Right cardiac atrium (tissue), 5 donors: ENCODE data around the gene CASKIN1. TPM values are rescaled to one million over a fixed set of nuclear protein-coding genes. Genes with fewer than 3 reads are reported as not detected.
A peak's percentile ranks its signal among the peaks of the same experiment; 100 is the strongest.

ENCODE experiments used
- ATAC-seq, 2 donors: fragments of 200-7000 bp; cut with Tn5 transposase; one replicate each; pipeline versions ENCODE4 v1.8.0 to v1.9.1; 2020; ENCODE audit warnings: moderate library complexity in 2 of 2, mild to moderate bottlenecking in 1 of 2
- DNase-seq, 3 donors: peaks; one replicate each; pipeline ENCODE4 v3.0.0-alpha.2; 2020
- H3K27ac ChIP-seq: one replicate; pipeline ENCODE4 v1.5.1; 2013; ENCODE audit warnings: mild to moderate bottlenecking, low read length, control low read depth, moderate library complexity
- H3K27me3 ChIP-seq: one replicate; pipeline ENCODE4 v1.6.1; 2013; ENCODE audit not compliant: control insufficient read depth, insufficient read depth
- H3K4me1 ChIP-seq: one replicate; pipeline ENCODE4 v1.6.1; 2013; ENCODE audit warnings: low read length; ENCODE audit not compliant: control insufficient read depth, insufficient read depth
- H3K4me3 ChIP-seq: one replicate; pipeline ENCODE4 v1.5.1; 2013; ENCODE audit warnings: low read length, control low read depth
- H3K9me3 ChIP-seq: one replicate; pipeline ENCODE4 v1.6.1; 2013; ENCODE audit warnings: low read length; ENCODE audit not compliant: control insufficient read depth
- WGBS: extraction: QIAGEN DNeasy Blood & Tissue Kit; methylation state at CpG from one replicate; pipeline ENCODE4 v1.1.7; 2013; 5-methylcytosine and 5-hydroxymethylcytosine counted together
- intact Hi-C, 4 donors: fragments of 100-400 bp; cut with DNase I; formaldehyde crosslinking; loops; one replicate each; pipeline versions ENCODE4 v1.11.0 to v1.14.0; 2022 to 2023
- polyA plus RNA-seq: library from polyadenylated mRNA; stranded (reverse); fragments of 200-250 nt; gene quantifications from one replicate; pipeline ENCODE4 v1.2.3, GENCODE V29; 2013
- total RNA-seq, 4 donors: library from RNA; stranded (reverse); fragmentation: NEBNext Ultra II Directional; extraction: Animal tissue kit (Norgen Biotek cat#: 25700); gene quantifications; one replicate each; pipeline ENCODE4 v1.2.1, GENCODE V29; 2021
- donor health status: healthy with polysubstance abuse.
- donor health status: DM: no; HTN: yes; CAD: no.
- donor health status: DM: no; HTN: no; CAD: no.
- donor health status: DM: no; HTN: yes; CAD: no; lungs with severe emphysema.
- donor health status: DM: yes; HTN: yes; CAD: no.

Gene CASKIN1
- total and polyA plus RNA-seq, 5 donors = 9.3 to 26.5 (median 10.1) TPM

- 89% methylated on average over 41 of the region's 41 CpGs for WGBS
- ATAC-seq (no peak), DNase-seq (no peak)
- intact Hi-C loops = no loop called here
- peaks cover 3% of the 10 kb centered on the region for H3K4me1 ChIP-seq
- H3K27me3 ChIP-seq = no peaks in the 10 kb centered on the region
- H3K27ac ChIP-seq = no peak overlapping the region
- H3K4me3 ChIP-seq = no peak overlapping the region
- no peaks in the 10 kb centered on the region for H3K9me3 ChIP-seq
Observed at GRCh38 chr16:2232094-2232990, 35.9 kb upstream of the CASKIN1 start.

- H3K4me3 ChIP-seq = no peak overlapping the region
- H3K27me3 ChIP-seq = no peaks in the 10 kb centered on the region
- no peak for DNase-seq
- H3K27ac ChIP-seq = no peak overlapping the region
- H3K9me3 ChIP-seq = no peaks in the 10 kb centered on the region
- no peaks in the 10 kb centered on the region for H3K4me1 ChIP-seq
- intact Hi-C loops = no loop called here
- WGBS = 89% methylated on average over 29 of the region's 29 CpGs
- ATAC-seq = no peak
Observed at GRCh38 chr16:2231016-2231931, 34.9 kb upstream of the CASKIN1 start.

- 92% methylated on average over 13 of the region's 13 CpGs for WGBS
- ATAC-seq = no peak
- H3K27me3 ChIP-seq = no peaks in the 10 kb centered on the region
- H3K9me3 ChIP-seq = no peaks in the 10 kb centered on the region
- no peak for DNase-seq
- no peak overlapping the region for H3K4me3 ChIP-seq
- H3K4me1 ChIP-seq = no peaks in the 10 kb centered on the region
- intact Hi-C loops = no loop called here
- no peak overlapping the region for H3K27ac ChIP-seq
Observed at GRCh38 chr16:2230376-2230775, 34.0 kb upstream of the CASKIN1 start.

- 89% methylated on average over 23 of the region's 23 CpGs for WGBS
- Histone ChIP-seq H3K4me1 (no peaks in the 10 kb centered on the region), H3K4me3 (no peak overlapping the region), H3K9me3 (no peaks in the 10 kb centered on the region), H3K27ac (no peak overlapping the region), H3K27me3 (no peaks in the 10 kb centered on the region)
- ATAC-seq (no peak), DNase-seq (no peak)
- intact Hi-C loops = no loop called here
Observed at GRCh38 chr16:2229632-2230250, 33.3 kb upstream of the CASKIN1 start.

GRCh38 chr16:2229091-2229490 lies 32.7 kb upstream of the CASKIN1 start:
- WGBS = 89% methylated on average over 12 of the region's 12 CpGs
- H3K27me3 ChIP-seq = no peaks in the 10 kb centered on the region
- no peak overlapping the region for H3K27ac ChIP-seq
- H3K4me3 ChIP-seq = no peak overlapping the region
- no peaks in the 10 kb centered on the region for H3K9me3 ChIP-seq
- intact Hi-C loops = no loop called here
- no peaks in the 10 kb centered on the region for H3K4me1 ChIP-seq
- ATAC-seq (no peak), DNase-seq (no peak)

GRCh38 chr16:2228161-2228824 lies 31.9 kb upstream of the CASKIN1 start:
- ATAC-seq (no peak), DNase-seq (no peak)
- 87% methylated on average over 25 of the region's 25 CpGs for WGBS
- Histone ChIP-seq H3K27ac (no peak overlapping the region), H3K4me1 (no peaks in the 10 kb centered on the region), H3K9me3 (no peaks in the 10 kb centered on the region), H3K4me3 (no peak overlapping the region), H3K27me3 (no peaks in the 10 kb centered on the region)
- intact Hi-C loops = no loop called here

GRCh38 chr16:2226918-2227317 lies 30.5 kb upstream of the CASKIN1 start:
- Histone ChIP-seq H3K9me3 (no peaks in the 10 kb centered on the region), H3K27me3 (no peaks in the 10 kb centered on the region), H3K4me1 (no peaks in the 10 kb centered on the region), H3K27ac (no peak overlapping the region), H3K4me3 (no peak overlapping the region)
- 89% methylated on average over 6 of the region's 6 CpGs for WGBS
- intact Hi-C loops = no loop called here
- no peak for ATAC-seq
- no peak for DNase-seq

- intact Hi-C loops = no loop called here
- Histone ChIP-seq H3K9me3 (no peaks in the 10 kb centered on the region), H3K4me3 (no peak overlapping the region), H3K4me1 (no peaks in the 10 kb centered on the region), H3K27me3 (no peaks in the 10 kb centered on the region), H3K27ac (no peak overlapping the region)
- 71% methylated on average over 9 of the region's 9 CpGs for WGBS
- no peak for DNase-seq
- no peak for ATAC-seq
Observed at GRCh38 chr16:2226245-2226793, 29.9 kb upstream of the CASKIN1 start.

- H3K4me3 ChIP-seq = peak overlapping the region; percentile 82
- H3K27ac ChIP-seq = peak overlapping the region; percentile 20
Observed at GRCh38 chr16:2223942-2224486, 27.6 kb upstream of the CASKIN1 start.

More at GRCh38 chr16:2223942-2224486, 27.6 kb upstream of the CASKIN1 start:
- WGBS = 6% methylated on average over 22 of the region's 22 CpGs
- H3K27me3 ChIP-seq = no peaks in the 10 kb centered on the region
- no peaks in the 10 kb centered on the region for H3K9me3 ChIP-seq
- intact Hi-C loops = loop anchor here in 1 of 4 donors (5.0 kb wide), 1 partner anchor 293 kb away; no protein-coding TSS in a partner anchor
- DNase-seq (peak; percentile 49 to 82 (median 81)), ATAC-seq (peak; percentile 50 to 73)
- no peaks in the 10 kb centered on the region for H3K4me1 ChIP-seq
